Measurements from ENCODE around the gene CBR3.

GRCh38 chr21:36179145-36179544 is 44.3 kb downstream of the CBR3 start:
- TF ChIP-seq CTCF (conservative IDR thresholded peaks at IDR 0.05 in 1 of 2, IDR thresholded peaks at IDR 0.05 in 1 of 2; ENCODE audit: extremely low read depth in 1 of 2, insufficient read depth in 1 of 2, low read depth in 1 of 2, low read length in 2 of 2) (no peak), EZH2 (IDR thresholded peaks at IDR 0.05; ENCODE audit: borderline replicate concordance, low read length) (no peak)
